ENCODE results near the gene ARL8A. TPM values are rescaled to one million over a fixed set of nuclear protein-coding genes. Genes with fewer than 3 reads are reported as not detected.

Gene ARL8A
- total RNA-seq, 2 donors from 2014 or later, result 68.0 to 80.0 TPM

GRCh38 chr1:202130816-202131522 lies 13.6 kb downstream of the ARL8A start:
- Mint-ChIP-seq H3K27ac (no peak overlapping the region), H3K36me3 (no peaks in the 10 kb centered on the region), H3K27me3 (peaks cover 0 to 4% of the 10 kb centered on the region in 2 donors), H3K9me3 (no peaks in the 10 kb centered on the region), H3K4me1 (ENCODE audit: low read depth in 2 of 2) (no peaks in the 10 kb centered on the region), H3K4me3 (no peak overlapping the region)
- ATAC-seq (no peak), DNase-seq (ENCODE audit: low spot score) (no peak)

GRCh38 chr1:202130297-202130721 lies 14.2 kb downstream of the ARL8A start:
- peaks cover 0 to 4% of the 10 kb centered on the region in 2 donors for H3K27me3 Mint-ChIP-seq
- no peak for DNase-seq (ENCODE audit: low spot score)

GRCh38 chr1:202129453-202130296 lies 14.9 kb downstream of the ARL8A start:
- DNase-seq (ENCODE audit: low spot score) (no peak), ATAC-seq (peak in 1 of 2 donors; percentile 34)
- Mint-ChIP-seq H3K27ac (no peak overlapping the region), H3K4me1 (ENCODE audit: low read depth in 2 of 2) (no peaks in the 10 kb centered on the region), H3K4me3 (no peak overlapping the region), H3K9me3 (no peaks in the 10 kb centered on the region), H3K36me3 (no peaks in the 10 kb centered on the region), H3K27me3 (peaks cover 0 to 4% of the 10 kb centered on the region in 2 donors)

More at GRCh38 chr1:202130297-202130721, 14.2 kb downstream of the ARL8A start:
- ATAC-seq, result no peak
- Mint-ChIP-seq H3K36me3 (no peaks in the 10 kb centered on the region), H3K27ac (no peak overlapping the region), H3K9me3 (no peaks in the 10 kb centered on the region), H3K4me1 (ENCODE audit: low read depth in 2 of 2) (no peaks in the 10 kb centered on the region), H3K4me3 (no peak overlapping the region)

GRCh38 chr1:202127836-202128622 lies 16.5 kb downstream of the ARL8A start:
- ATAC-seq, result peak in 1 of 2 donors; percentile 30
- DNase-seq (ENCODE audit: low spot score), result no peak
- Mint-ChIP-seq H3K4me1 (ENCODE audit: low read depth in 2 of 2) (no peaks in the 10 kb centered on the region), H3K27me3 (peaks cover 4 to 5% of the 10 kb centered on the region in 2 donors), H3K4me3 (no peak overlapping the region), H3K9me3 (no peaks in the 10 kb centered on the region), H3K27ac (no peak overlapping the region), H3K36me3 (no peaks in the 10 kb centered on the region)

GRCh38 chr1:202127061-202127460 lies 17.5 kb downstream of the ARL8A start:
- Mint-ChIP-seq H3K36me3 (no peaks in the 10 kb centered on the region), H3K4me3 (no peak overlapping the region), H3K9me3 (no peaks in the 10 kb centered on the region), H3K27ac (no peak overlapping the region), H3K27me3 (peaks cover 4 to 5% of the 10 kb centered on the region in 2 donors), H3K4me1 (ENCODE audit: low read depth in 2 of 2) (no peaks in the 10 kb centered on the region)
- ATAC-seq (no peak), DNase-seq (ENCODE audit: low spot score) (no peak)

- Mint-ChIP-seq H3K27me3 (peaks cover 9 to 10% of the 10 kb centered on the region in 2 donors), H3K9me3 (no peaks in the 10 kb centered on the region), H3K27ac (no peak overlapping the region), H3K4me3 (no peak overlapping the region), H3K4me1 (ENCODE audit: low read depth in 2 of 2) (no peaks in the 10 kb centered on the region), H3K36me3 (no peaks in the 10 kb centered on the region)
- DNase-seq (ENCODE audit: low spot score) (no peak), ATAC-seq (no peak)
Measured at GRCh38 chr1:202126426-202126825, 18.1 kb downstream of the ARL8A start.

GRCh38 chr1:202125611-202126010 lies 18.9 kb downstream of the ARL8A start:
- Mint-ChIP-seq H3K9me3 (no peaks in the 10 kb centered on the region), H3K4me1 (ENCODE audit: low read depth in 2 of 2) (no peaks in the 10 kb centered on the region), H3K27me3 (peaks cover 10 to 13% of the 10 kb centered on the region in 2 donors), H3K36me3 (no peaks in the 10 kb centered on the region), H3K4me3 (no peak overlapping the region), H3K27ac (no peak overlapping the region)
- ATAC-seq (no peak), DNase-seq (ENCODE audit: low spot score) (no peak)

GRCh38 chr1:202124142-202124541 lies 20.4 kb downstream of the ARL8A start:
- H3K9me3 Mint-ChIP-seq, result no peaks in the 10 kb centered on the region
- no peak overlapping the region for H3K27ac Mint-ChIP-seq
- no peaks in the 10 kb centered on the region for H3K4me1 Mint-ChIP-seq (ENCODE audit: low read depth in 2 of 2)
- no peak overlapping the region for H3K4me3 Mint-ChIP-seq
- H3K27me3 Mint-ChIP-seq, result peaks cover 10 to 13% of the 10 kb centered on the region in 2 donors
- DNase-seq (ENCODE audit: low spot score) (no peak), ATAC-seq (no peak)
- H3K36me3 Mint-ChIP-seq, result no peaks in the 10 kb centered on the region

GRCh38 chr1:202123336-202123813 lies 21.2 kb downstream of the ARL8A start:
- Mint-ChIP-seq H3K4me3 (no peak overlapping the region), H3K36me3 (no peaks in the 10 kb centered on the region), H3K9me3 (no peaks in the 10 kb centered on the region), H3K4me1 (ENCODE audit: low read depth in 2 of 2) (no peaks in the 10 kb centered on the region), H3K27ac (no peak overlapping the region), H3K27me3 (peaks cover 10 to 13% of the 10 kb centered on the region in 2 donors)
- no peak for ATAC-seq
- no peak for DNase-seq (ENCODE audit: low spot score)

- DNase-seq (ENCODE audit: low spot score) (no peak), ATAC-seq (peak in 1 of 2 donors; percentile 8)
- H3K27me3 Mint-ChIP-seq, result peaks cover 10 to 13% of the 10 kb centered on the region in 2 donors
- H3K9me3 Mint-ChIP-seq, result no peaks in the 10 kb centered on the region
- no peak within 1 kb of the TSS for H3K4me3 Mint-ChIP-seq
- no peak within 1 kb of the TSS for H3K27ac Mint-ChIP-seq
- no peaks in the 10 kb centered on the region for H3K36me3 Mint-ChIP-seq
- H3K4me1 Mint-ChIP-seq (ENCODE audit: low read depth in 2 of 2), result no peaks in the 10 kb centered on the region
Measured at GRCh38 chr1:202122639-202123335, 21.8 kb downstream of the ARL8A start, which contains the start of gene GPR37L1. Gene GPR37L1 (plus strand): TSS chr1:202122917. CDS start chr1:202122964, 47 bp downstream.

GRCh38 chr1:202121006-202121405 lies 23.5 kb downstream of the ARL8A start:
- ATAC-seq, result no peak

GRCh38 chr1:202117898-202118371 lies 26.6 kb downstream of the ARL8A start:
- ATAC-seq (no peak), DNase-seq (ENCODE audit: low spot score) (no peak)
- Mint-ChIP-seq H3K9me3 (no peaks in the 10 kb centered on the region), H3K27ac (no peak overlapping the region), H3K36me3 (no peaks in the 10 kb centered on the region), H3K4me1 (ENCODE audit: low read depth in 2 of 2) (no peaks in the 10 kb centered on the region), H3K4me3 (no peak overlapping the region), H3K27me3 (peaks cover 10 to 13% of the 10 kb centered on the region in 2 donors)

More at GRCh38 chr1:202121006-202121405, 23.5 kb downstream of the ARL8A start:
- Mint-ChIP-seq H3K27me3 (peaks cover 6 to 13% of the 10 kb centered on the region in 2 donors), H3K36me3 (no peaks in the 10 kb centered on the region), H3K9me3 (no peaks in the 10 kb centered on the region), H3K27ac (no peak overlapping the region), H3K4me1 (ENCODE audit: low read depth in 2 of 2) (no peaks in the 10 kb centered on the region), H3K4me3 (no peak overlapping the region)
- no peak for DNase-seq (ENCODE audit: low spot score)

- H3K4me3 Mint-ChIP-seq, result no peak overlapping the region
- no peak for DNase-seq (ENCODE audit: low spot score)
- no peaks in the 10 kb centered on the region for H3K9me3 Mint-ChIP-seq
- H3K27ac Mint-ChIP-seq, result no peak overlapping the region
- peaks cover 4 to 7% of the 10 kb centered on the region in 2 donors for H3K27me3 Mint-ChIP-seq
- H3K4me1 Mint-ChIP-seq (ENCODE audit: low read depth in 2 of 2), result no peaks in the 10 kb centered on the region
- H3K36me3 Mint-ChIP-seq, result no peaks in the 10 kb centered on the region
- no peak for ATAC-seq
Measured at GRCh38 chr1:202116287-202116686, 28.2 kb downstream of the ARL8A start.
